B cell (primary cell): ENCODE results near the gene NRIP2. TPM values are rescaled to one million over a fixed set of nuclear protein-coding genes. Genes with fewer than 3 reads are reported as not detected.

Experiments used
- ATAC-seq: fragments of 200-7000 bp; cut with Tn5 transposase; one replicate; pipeline ENCODE4 v1.10.0; 2021; ENCODE audit warnings: low read depth, mild to moderate bottlenecking, moderate number of reproducible peaks, moderate library complexity
- CTCF ChIA-PET: fragments of 350-600 bp; sonication (Branson Sonifier 250); formaldehyde crosslinking; loops from one replicate; lab custom pipeline; 2021; ENCODE audit warnings: antibody characterized with exemption, inconsistent platforms; lab: Charles Lee
- POLR2A ChIA-PET: fragments of 350-600 bp; sonication (Branson Sonifier 250); formaldehyde crosslinking; loops from one replicate; lab custom pipeline; 2021; ENCODE audit warnings: antibody characterized with exemption; lab: Charles Lee
- DNase-seq: peaks from one replicate; pipeline ENCODE4 v3.0.0; 2013
- H2AFZ ChIP-seq: 2 replicates; pipeline ENCODE4 v1.6.1; 2012; ENCODE audit warnings: mild to moderate bottlenecking, low read depth, low read length; ENCODE audit not compliant: insufficient read depth, poor library complexity, severe bottlenecking
- H3K27ac ChIP-seq, 2 donors: 1 replicate in 1 of 2; 2 replicates in 1 of 2; pipeline ENCODE4 v1.5.1; 2012 to 2013; ENCODE audit warnings: low read length in 2 of 2, mild to moderate bottlenecking in 2 of 2, moderate library complexity in 1 of 2
- H3K27me3 ChIP-seq, 4 experiments: fragments of 200-600 bp in 1 of 4; sonication (generic) in 1 of 4; replicated peaks in 1 of 4; 1 replicate in 2 of 4; 2 replicates in 2 of 4; pipeline versions ENCODE4 v1.6.1 to v1.7.0; 2013 to 2016; ENCODE audit warnings: low read length in 3 of 4, mild to moderate bottlenecking in 2 of 4, mixed read lengths in 1 of 4, moderate library complexity in 1 of 4; ENCODE audit not compliant: insufficient read depth in 4 of 4, control insufficient read depth in 3 of 4; ENCODE audit errors: control extremely low read depth in 1 of 4
- H3K36me3 ChIP-seq, 2 experiments: replicated peaks in 1 of 2; 1 replicate in 1 of 2; 2 replicates in 1 of 2; pipeline versions ENCODE4 v1.6.1 to v1.7.1; 2013; ENCODE audit warnings: low read length in 1 of 2; ENCODE audit not compliant: insufficient read depth in 2 of 2, control insufficient read depth in 1 of 2; ENCODE audit errors: control extremely low read depth in 1 of 2, extremely low read depth in 1 of 2
- H3K4me1 ChIP-seq, 2 donors: fragments of 200-600 bp in 1 of 2; sonication (generic) in 1 of 2; 1 replicate in 1 of 2; 2 replicates in 1 of 2; pipeline versions ENCODE4 v1.5.1 to v1.6.1; 2013 to 2017; ENCODE audit warnings: low read length in 2 of 2; ENCODE audit not compliant: control insufficient read depth in 2 of 2, insufficient read depth in 2 of 2
- H3K4me2 ChIP-seq: replicated peaks from 2 replicates; pipeline ENCODE3; 2012; ENCODE audit warnings: mild to moderate bottlenecking, low read depth, low read length; ENCODE audit not compliant: poor library complexity, severe bottlenecking
- H3K4me3 ChIP-seq, 5 experiments: fragments of 200-600 bp in 1 of 5; sonication (generic) in 1 of 5; 1 replicate in 3 of 5; 2 replicates in 2 of 5; pipeline versions ENCODE4 v1.5.1 to v1.7.0; 2011 to 2016; ENCODE audit warnings: low read length in 4 of 5, mild to moderate bottlenecking in 4 of 5, low read depth in 2 of 5, control low read depth in 1 of 5, moderate library complexity in 1 of 5; ENCODE audit not compliant: insufficient read depth in 1 of 5; ENCODE audit errors: control extremely low read depth in 1 of 5, extremely low read depth in 1 of 5
- H3K79me2 ChIP-seq: fragments of 200-600 bp; sonication (generic); one replicate; pipeline ENCODE4 v1.6.0; 2016; ENCODE audit warnings: low read length; ENCODE audit not compliant: control insufficient read depth, insufficient read depth
- H3K9ac ChIP-seq: fragments of 200-600 bp; sonication (generic); 2 replicates; pipeline ENCODE4 v1.6.1; 2017; ENCODE audit warnings: mild to moderate bottlenecking, low read length, moderate library complexity
- H3K9me3 ChIP-seq, 3 donors: one replicate each; pipeline versions ENCODE4 v1.6.1 to v1.7.1; 2013; ENCODE audit warnings: low read length in 2 of 3; ENCODE audit not compliant: control insufficient read depth in 2 of 3, insufficient read depth in 1 of 3; ENCODE audit errors: control extremely low read depth in 1 of 3
- H4K20me1 ChIP-seq: 2 replicates; pipeline ENCODE4 v1.6.0; 2012; ENCODE audit warnings: mild to moderate bottlenecking, low read length; ENCODE audit not compliant: insufficient read depth, control insufficient read depth, poor library complexity, severe bottlenecking
- H3K27ac Mint-ChIP-seq: one replicate; pipeline ENCODE4 v1.8.0; 2021; ENCODE audit warnings: mixed read lengths
- H3K27me3 Mint-ChIP-seq: one replicate; pipeline ENCODE4 v1.8.0; 2021; ENCODE audit warnings: mixed read lengths
- H3K4me1 Mint-ChIP-seq: one replicate; pipeline ENCODE4 v1.8.0; 2021; ENCODE audit warnings: mixed read lengths
- H3K4me3 Mint-ChIP-seq: one replicate; pipeline ENCODE4 v1.8.0; 2021; ENCODE audit warnings: mixed read lengths
- H3K9me3 Mint-ChIP-seq: one replicate; pipeline ENCODE4 v1.8.0; 2022; ENCODE audit warnings: mixed read lengths; ENCODE audit not compliant: insufficient read depth
- EZH2 ChIP-seq: IDR thresholded peaks from 2 replicates; pipeline ENCODE4 v1.6.1; 2012; ENCODE audit warnings: borderline replicate concordance, low read depth, mild to moderate bottlenecking, moderate library complexity, low read length; ENCODE audit not compliant: insufficient read depth, poor library complexity, severe bottlenecking
- WGBS: methylation state at CpG from one replicate; pipeline ENCODE4 v1.1.5; 2013; ENCODE audit warnings: missing lambda C conversion rate; ENCODE audit not compliant: insufficient coverage; 5-methylcytosine and 5-hydroxymethylcytosine counted together
- intact Hi-C: fragments of 100-400 bp; cut with micrococcal nuclease; formaldehyde crosslinking; loops from one replicate; pipeline ENCODE4 v1.10.0; 2022
- polyA plus RNA-seq: library from polyadenylated mRNA; depleted of rRNA; stranded (reverse); fragments of >200 nt; gene quantifications from 2 replicates; pipeline ENCODE4 v1.2.3, GENCODE V29; 2012
- total RNA-seq, 2 donors: library from RNA; stranded (reverse); fragments of 120-200 nt in 1 of 2; gene quantifications; 1 replicate in 1 of 2; 2 replicates in 1 of 2; pipeline versions ENCODE4 v1.2.3 to v1.2.4, GENCODE V29; 2013 to 2022
- TF ChIP-seq, protein P1 (sequence below): fragments of 200-600 bp; IDR thresholded peaks from one replicate; pipeline ENCODE4 v1.8.0; 2022; ENCODE audit warnings: antibody characterized with exemption, mild to moderate bottlenecking

Gene NRIP2
- total and polyA plus RNA-seq, 2 donors (not counting 1 experiment from before 2014, with no cell fraction given): not detected

DNA sequence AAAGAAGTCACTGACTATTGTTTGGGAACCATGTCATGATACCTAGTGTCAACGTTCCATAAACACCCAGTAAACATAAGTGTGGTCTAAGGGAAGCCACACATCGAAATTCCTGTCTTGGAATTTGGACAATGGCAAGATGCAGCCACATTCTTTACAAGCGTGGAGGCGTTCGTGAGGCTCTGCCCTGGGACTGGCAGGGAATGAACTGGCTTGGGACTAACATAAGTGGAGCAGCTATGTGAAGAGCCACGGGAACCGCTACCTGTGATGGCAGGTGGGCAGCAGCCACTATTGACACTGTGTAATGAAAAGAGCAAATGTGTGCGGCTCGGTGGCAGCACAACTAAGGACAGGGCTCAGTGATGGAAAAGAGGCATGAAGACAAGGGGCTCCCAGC, 10.0 kb upstream of the NRIP2 start:
- WGBS: 94% methylated on average over 7 of the region's 9 CpGs
- H3K36me3 ChIP-seq: peaks cover 0 to 23% of the 10 kb centered on the region in 2 experiments
- H3K9me3 ChIP-seq: no peaks in the 10 kb centered on the region
- Mint-ChIP-seq H3K9me3 (no peaks in the 10 kb centered on the region), H3K4me3 (no peak overlapping the region), H3K27me3 (no peaks in the 10 kb centered on the region), H3K4me1 (no peaks in the 10 kb centered on the region), H3K27ac (peak overlapping the region; percentile 22)
- no peaks in the 10 kb centered on the region for H3K79me2 ChIP-seq
- no peak for ATAC-seq
- H3K9ac ChIP-seq: no peak overlapping the region
- no peak overlapping the region for H2AFZ ChIP-seq
- no peak overlapping the region for H3K27ac ChIP-seq
- POLR2A ChIA-PET: no interaction called here
- H4K20me1 ChIP-seq: no peaks in the 10 kb centered on the region
- no peaks in the 10 kb centered on the region for H3K27me3 ChIP-seq
- intact Hi-C loops: no loop called here
- H3K4me1 ChIP-seq: no peaks in the 10 kb centered on the region
- H3K4me2 ChIP-seq: no peak overlapping the region
- no peak for TF ChIP-seq EZH2
- TF ChIP-seq, protein P1, sequence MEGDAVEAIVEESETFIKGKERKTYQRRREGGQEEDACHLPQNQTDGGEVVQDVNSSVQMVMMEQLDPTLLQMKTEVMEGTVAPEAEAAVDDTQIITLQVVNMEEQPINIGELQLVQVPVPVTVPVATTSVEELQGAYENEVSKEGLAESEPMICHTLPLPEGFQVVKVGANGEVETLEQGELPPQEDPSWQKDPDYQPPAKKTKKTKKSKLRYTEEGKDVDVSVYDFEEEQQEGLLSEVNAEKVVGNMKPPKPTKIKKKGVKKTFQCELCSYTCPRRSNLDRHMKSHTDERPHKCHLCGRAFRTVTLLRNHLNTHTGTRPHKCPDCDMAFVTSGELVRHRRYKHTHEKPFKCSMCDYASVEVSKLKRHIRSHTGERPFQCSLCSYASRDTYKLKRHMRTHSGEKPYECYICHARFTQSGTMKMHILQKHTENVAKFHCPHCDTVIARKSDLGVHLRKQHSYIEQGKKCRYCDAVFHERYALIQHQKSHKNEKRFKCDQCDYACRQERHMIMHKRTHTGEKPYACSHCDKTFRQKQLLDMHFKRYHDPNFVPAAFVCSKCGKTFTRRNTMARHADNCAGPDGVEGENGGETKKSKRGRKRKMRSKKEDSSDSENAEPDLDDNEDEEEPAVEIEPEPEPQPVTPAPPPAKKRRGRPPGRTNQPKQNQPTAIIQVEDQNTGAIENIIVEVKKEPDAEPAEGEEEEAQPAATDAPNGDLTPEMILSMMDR: no peak
- no peak overlapping the region for H3K4me3 ChIP-seq
- CTCF ChIA-PET: interaction anchor here (1.3 to 2.1 kb wide), 5 partner anchors 10 to 431 kb away, joined by 3 to 8 read pairs (median 5); no protein-coding TSS in a partner anchor
- no peak for DNase-seq

DNA sequence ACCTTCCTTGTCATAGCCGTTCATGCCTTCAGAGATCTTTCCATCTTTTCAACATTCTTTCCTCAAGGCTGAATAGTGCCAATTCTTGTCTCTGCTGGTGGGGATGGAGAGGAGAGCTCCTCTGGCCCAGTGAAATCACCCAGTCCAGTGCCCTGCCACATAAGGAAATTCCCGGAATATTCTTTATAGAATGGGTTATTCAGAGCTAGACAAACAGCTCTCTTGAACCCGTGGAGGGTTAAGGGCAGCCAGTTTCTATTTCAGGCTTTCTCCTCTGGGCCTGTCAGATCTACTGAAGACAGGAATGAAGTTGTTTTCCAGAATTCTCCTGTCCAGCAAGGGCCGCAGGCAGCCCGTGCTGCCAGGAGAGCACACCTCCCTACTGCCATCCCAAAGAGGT, 8.1 kb upstream of the NRIP2 start:
- no peak overlapping the region for H3K27ac ChIP-seq
- no peak for DNase-seq
- no peak overlapping the region for H3K4me2 ChIP-seq
- 97% methylated on average over 4 of the region's 5 CpGs for WGBS
- no peak for ATAC-seq
- H3K27me3 ChIP-seq: no peaks in the 10 kb centered on the region
- no peak overlapping the region for H3K9ac ChIP-seq
- no peaks in the 10 kb centered on the region for H3K4me1 ChIP-seq
- H3K79me2 ChIP-seq: no peaks in the 10 kb centered on the region
- Mint-ChIP-seq H3K4me3 (no peak overlapping the region), H3K27ac (no peak overlapping the region), H3K27me3 (no peaks in the 10 kb centered on the region), H3K4me1 (no peaks in the 10 kb centered on the region), H3K9me3 (no peaks in the 10 kb centered on the region)
- no peaks in the 10 kb centered on the region for H4K20me1 ChIP-seq
- POLR2A ChIA-PET: no interaction called here
- TF ChIP-seq, protein P1: no peak
- TF ChIP-seq EZH2: no peak
- intact Hi-C loops: no loop called here
- no peaks in the 10 kb centered on the region for H3K9me3 ChIP-seq
- no peak overlapping the region for H3K4me3 ChIP-seq
- peaks cover 0 to 39% of the 10 kb centered on the region in 2 experiments for H3K36me3 ChIP-seq
- H2AFZ ChIP-seq: no peak overlapping the region
- CTCF ChIA-PET: interaction anchor here (1.2 kb wide), 1 partner anchor 962 kb away, joined by 3 read pairs; no protein-coding TSS in a partner anchor
